H1 (cell line): ENCODE results near the gene TNS3. TPM values are rescaled to one million over a fixed set of nuclear protein-coding genes. Genes with fewer than 3 reads are reported as not detected.
A peak's percentile ranks its signal among the peaks of the same experiment; 100 is the strongest.

Experiments used
- CTCF ChIA-PET: fragments of 300-600 bp; sonication (Branson Sonifier 250); formaldehyde crosslinking; loops from one replicate; lab custom pipeline; 2021; ENCODE audit not compliant: partially characterized antibody; lab: Charles Lee
- POLR2A ChIA-PET: fragments of 300-600 bp; sonication (Branson Sonifier 250); formaldehyde crosslinking; loops from one replicate; lab custom pipeline; 2021; ENCODE audit warnings: inconsistent platforms; ENCODE audit not compliant: partially characterized antibody; lab: Charles Lee
- DNase-seq, 2 experiments: peaks; one replicate each; pipeline versions ENCODE4 v3.0.0 to v3.0.0-alpha.2; 2010 to 2022; ENCODE audit warnings: low spot score in 2 of 2, low read depth in 1 of 2, mixed read lengths in 1 of 2
- FAIRE-seq: peaks from 2 replicates; lab custom pipeline; 2011; peaks lifted over from hg19 to GRCh38; lab: Jason Lieb, UNC
- H2AFZ ChIP-seq: 2 replicates; pipeline ENCODE4 v1.8.1; 2012; ENCODE audit warnings: low read length, inconsistent platforms
- H2AK5ac ChIP-seq: 2 replicates; pipeline ENCODE4 v1.6.1; 2013; ENCODE audit warnings: low read depth, low read length
- H2BK120ac ChIP-seq: replicated peaks from 2 replicates; pipeline ENCODE3; 2013; ENCODE audit warnings: low read depth, low read length, inconsistent platforms
- H2BK12ac ChIP-seq: 2 replicates; pipeline ENCODE4 v1.6.1; 2013; ENCODE audit warnings: low read depth, low read length
- H2BK15ac ChIP-seq: 2 replicates; pipeline ENCODE4 v1.6.1; 2013; ENCODE audit warnings: low read length
- H2BK20ac ChIP-seq: 2 replicates; pipeline ENCODE4 v1.6.1; 2013; ENCODE audit warnings: low read length
- H2BK5ac ChIP-seq: 2 replicates; pipeline ENCODE4 v1.6.1; 2013; ENCODE audit warnings: low read depth, low read length
- H3K14ac ChIP-seq: 2 replicates; pipeline ENCODE4 v1.6.1; 2013; ENCODE audit warnings: inconsistent platforms; ENCODE audit not compliant: insufficient read length
- H3K18ac ChIP-seq: 2 replicates; pipeline ENCODE4 v1.6.1; 2013; ENCODE audit warnings: low read length; ENCODE audit errors: extremely low read depth
- H3K23ac ChIP-seq: 2 replicates; pipeline ENCODE4 v1.6.1; 2013; ENCODE audit warnings: inconsistent platforms; ENCODE audit not compliant: insufficient read length
- H3K23me2 ChIP-seq: 2 replicates; pipeline ENCODE4 v1.6.1; 2013; ENCODE audit warnings: low read depth, low read length
- H3K27ac ChIP-seq: 2 replicates; pipeline ENCODE4 v1.6.1; 2011; ENCODE audit warnings: low read depth, low read length, inconsistent platforms
- H3K27me3 ChIP-seq, 4 experiments: replicated peaks in 1 of 4; 1 replicate in 1 of 4; 2 replicates in 3 of 4; pipeline versions ENCODE4 v1.6.1 to v1.8.1; 2011 to 2013; ENCODE audit warnings: low read length in 3 of 4, mild to moderate bottlenecking in 3 of 4, inconsistent platforms in 2 of 4, mixed read lengths in 2 of 4, moderate library complexity in 1 of 4; ENCODE audit not compliant: control insufficient read depth in 3 of 4, insufficient read depth in 3 of 4; ENCODE audit errors: extremely low read depth in 1 of 4
- H3K36me3 ChIP-seq, 4 experiments: 2 replicates each; pipeline versions ENCODE4 v1.6.1 to v1.8.1; 2011 to 2013; ENCODE audit warnings: mild to moderate bottlenecking in 4 of 4, low read length in 3 of 4, moderate library complexity in 2 of 4, control low read depth in 1 of 4, inconsistent platforms in 1 of 4; ENCODE audit not compliant: insufficient read depth in 4 of 4, control insufficient read depth in 2 of 4
- H3K4ac ChIP-seq: replicated peaks from 2 replicates; pipeline ENCODE3; 2013; ENCODE audit warnings: low read length, low read depth, mixed read lengths, inconsistent platforms; ENCODE audit not compliant: insufficient read length
- H3K4me1 ChIP-seq, 4 experiments: replicated peaks in 1 of 4; 1 replicate in 1 of 4; 2 replicates in 3 of 4; pipeline versions ENCODE4 v1.6.1 to v1.8.1; 2011 to 2013; ENCODE audit warnings: low read length in 3 of 4, inconsistent platforms in 2 of 4, mixed read lengths in 1 of 4; ENCODE audit not compliant: insufficient read depth in 4 of 4, control insufficient read depth in 3 of 4
- H3K4me2 ChIP-seq, 2 experiments: 2 replicates each; pipeline versions ENCODE4 v1.6.1 to v1.8.1; 2011 to 2013; ENCODE audit warnings: low read depth in 2 of 2, low read length in 2 of 2, control low read depth in 1 of 2, inconsistent platforms in 1 of 2, mild to moderate bottlenecking in 1 of 2; ENCODE audit not compliant: insufficient read depth in 1 of 2
- H3K4me3 ChIP-seq, 4 experiments: fragments of 200-600, 300-600 bp in 1 of 4; sonication (generic), shearing (Covaris generic), sonication (Bioruptor Twin) in 1 of 4; 2 replicates each; pipeline versions ENCODE4 v1.5.1 to v1.8.1; 2011 to 2016; ENCODE audit warnings: low read length in 4 of 4, low read depth in 3 of 4, control low read depth in 2 of 4, inconsistent platforms in 2 of 4, mild to moderate bottlenecking in 2 of 4, mixed read lengths in 1 of 4, moderate library complexity in 1 of 4; ENCODE audit not compliant: insufficient read depth in 2 of 4; ENCODE audit errors: extremely low read depth in 1 of 4
- H3K56ac ChIP-seq: replicated peaks from 2 replicates; pipeline ENCODE3; 2013; ENCODE audit warnings: low read depth, mild to moderate bottlenecking, mixed read lengths, low read length, inconsistent platforms; ENCODE audit not compliant: insufficient read length
- H3K79me1 ChIP-seq: 2 replicates; pipeline ENCODE4 v1.6.1; 2013; ENCODE audit warnings: low read depth, low read length, control low read depth
- H3K79me2 ChIP-seq, 2 experiments: 2 replicates each; pipeline versions ENCODE4 v1.6.1 to v1.8.1; 2012 to 2013; ENCODE audit warnings: low read length in 2 of 2, mild to moderate bottlenecking in 2 of 2, inconsistent platforms in 1 of 2; ENCODE audit not compliant: insufficient read depth in 2 of 2, control insufficient read depth in 1 of 2
- H3K9ac ChIP-seq, 4 experiments: replicated peaks in 1 of 4; 1 replicate in 1 of 4; 2 replicates in 3 of 4; pipeline versions ENCODE4 v1.6.1 to v1.8.1; 2011 to 2013; ENCODE audit warnings: low read depth in 3 of 4, low read length in 3 of 4, control low read depth in 2 of 4, mild to moderate bottlenecking in 2 of 4, moderate library complexity in 2 of 4, inconsistent platforms in 1 of 4; ENCODE audit errors: extremely low read depth in 1 of 4
- H3K9me3 ChIP-seq, 2 experiments: 2 replicates each; pipeline versions ENCODE4 v1.6.1 to v1.8.1; 2012 to 2013; ENCODE audit warnings: mild to moderate bottlenecking in 2 of 2, moderate library complexity in 2 of 2, control low read depth in 1 of 2, inconsistent platforms in 1 of 2, low read depth in 1 of 2, low read length in 1 of 2, mixed read lengths in 1 of 2; ENCODE audit not compliant: insufficient read depth in 2 of 2
- H4K20me1 ChIP-seq, 2 experiments: replicated peaks in 1 of 2; 2 replicates each; pipeline versions ENCODE3 to v1.8.1; 2011 to 2013; ENCODE audit warnings: inconsistent platforms in 2 of 2, low read length in 2 of 2, mild to moderate bottlenecking in 1 of 2; ENCODE audit not compliant: insufficient read depth in 2 of 2, control insufficient read depth in 1 of 2
- H4K5ac ChIP-seq: 2 replicates; pipeline ENCODE4 v1.6.1; 2013; ENCODE audit warnings: low read length, low read depth, mixed read lengths, inconsistent platforms; ENCODE audit not compliant: insufficient read length
- H4K8ac ChIP-seq: 2 replicates; pipeline ENCODE4 v1.8.0; 2013; ENCODE audit warnings: mild to moderate bottlenecking, moderate library complexity, low read length, inconsistent platforms; ENCODE audit not compliant: insufficient read depth; ENCODE audit errors: extremely low read depth
- H4K91ac ChIP-seq: replicated peaks from 2 replicates; pipeline ENCODE3; 2013; ENCODE audit warnings: low read length, mixed read lengths, inconsistent platforms; ENCODE audit not compliant: insufficient read length
- CTCF ChIP-seq, 3 experiments: IDR thresholded peaks; 1 replicate in 2 of 3; 2 replicates in 1 of 3; pipeline versions ENCODE4 v1.5.1 to v1.6.1; 2011; ENCODE audit warnings: low read length in 3 of 3, mild to moderate bottlenecking in 3 of 3, inconsistent platforms in 2 of 3, low read depth in 1 of 3, moderate library complexity in 1 of 3; ENCODE audit not compliant: insufficient read depth in 1 of 3; ENCODE audit errors: control extremely low read depth in 1 of 3
- SIX5 ChIP-seq: IDR thresholded peaks from 2 replicates; pipeline ENCODE4 v1.6.1; 2011; ENCODE audit warnings: mild to moderate bottlenecking, low read depth, low read length
- WGBS, 2 experiments: shearing (Covaris generic) in 1 of 2; methylation state at CpG; one replicate each; pipeline versions ENCODE4 v1.1.6 to v1.1.7; 2013 to 2015; ENCODE audit warnings: low lambda C conversion rate in 2 of 2, mixed read lengths in 2 of 2, inconsistent platforms in 1 of 2, low coverage in 1 of 2, missing lambda C conversion rate in 1 of 2; ENCODE audit not compliant: insufficient replicate concordance in 2 of 2, insufficient coverage in 1 of 2, insufficient read length in 1 of 2; ENCODE audit errors: extremely low coverage in 1 of 2, missing lambda C conversion rate in 1 of 2; 5-methylcytosine and 5-hydroxymethylcytosine counted together
- polyA plus RNA-seq, 7 experiments: library from polyadenylated mRNA; depleted of rRNA in 3 of 7; stranded (reverse) in 5 of 7; unstranded in 2 of 7; fragments of >200 nt in 5 of 7; fragments of 200-250 nt in 2 of 7; gene quantifications; 1 replicate in 5 of 7; 2 replicates in 1 of 7; 4 replicates in 1 of 7; pipeline versions ENCODE4 v1.2.1 to v1.2.3, GENCODE V29; 2011 to 2013; ENCODE audit warnings: missing spikeins in 2 of 7, mixed read lengths in 2 of 7
- total RNA-seq: library from RNA; stranded (reverse); fragmentation: NEBNext Ultra II Directional; extraction: Animal tissue kit (Norgen Biotek cat#: 25700); gene quantifications from 2 replicates; pipeline ENCODE4 v1.2.1, GENCODE V29; 2021

Gene TNS3
- total and polyA plus RNA-seq, 2 of the 8 experiments (the other 6 are each of a cell fraction or from before 2014, with no cell fraction given): 11.9 to 24.2 TPM

- Histone ChIP-seq H3K9ac (no peak overlapping the region), H3K23me2 (no peaks in the 10 kb centered on the region), H3K27ac (no peak overlapping the region), H4K20me1 (no peaks in the 10 kb centered on the region), H3K4me2 (no peak overlapping the region), H3K4me3 (no peak overlapping the region), H2BK120ac (no peak overlapping the region), H2AK5ac (no peak overlapping the region), H4K91ac (no peak overlapping the region), H2BK15ac (no peak overlapping the region), H3K9me3 (no peaks in the 10 kb centered on the region), H3K4me1 (peaks cover 14 to 33% (median 24%) of the 10 kb centered on the region in 4 experiments), H3K27me3 (no peaks in the 10 kb centered on the region), H2AFZ (no peak overlapping the region), H2BK5ac (no peak overlapping the region), H3K79me1 (no peaks in the 10 kb centered on the region), H4K8ac (no peak overlapping the region), H4K5ac (no peak overlapping the region)
- DNase-seq: peak in 1 of 2 experiments; percentile 38
- CTCF ChIA-PET: interaction anchor here (0.7 to 5.1 kb wide), 12 partner anchors 10 to 109 kb away, joined by 3 to 26 read pairs (median 4); no protein-coding TSS in a partner anchor
- TF ChIP-seq SIX5: no peak
- TF ChIP-seq CTCF (IDR thresholded peaks at IDR 0.05; ENCODE audit: control extremely low read depth in 1 of 3, insufficient read depth in 1 of 3, low read depth in 1 of 3, low read length in 3 of 3): peak in 2 of 3 experiments; percentile 42 to 71; a peak in 3 of 4 replicates
- TF ChIP-seq, all 59 proteins: peak for 1
- H3K79me2 ChIP-seq: no peaks in the 10 kb centered on the region
- no peak overlapping the region for H3K4ac ChIP-seq
- H2BK20ac ChIP-seq: no peak overlapping the region
- WGBS, 2 experiments: 79% methylated on average over 2 of the region's 2 CpGs; no CpG with 5 or more reads in 1 of the 2 experiments
- no peak overlapping the region for H3K56ac ChIP-seq
- H3K18ac ChIP-seq: no peak overlapping the region
- no peak overlapping the region for H2BK12ac ChIP-seq
- no peaks in the 10 kb centered on the region for H3K36me3 ChIP-seq
- no peak overlapping the region for H3K23ac ChIP-seq
- no peak for FAIRE-seq
- H3K14ac ChIP-seq: no peak overlapping the region
- POLR2A ChIA-PET: interaction anchor here (1.3 to 1.5 kb wide), 2 partner anchors 10 to 16 kb away, joined by 4 read pairs; no protein-coding TSS in a partner anchor
Observed at GRCh38 chr7:47326220-47326619, 255.7 kb downstream of the TNS3 start.
